SK-N-SH (cell line): ENCODE data around the gene EML5. TPM values are rescaled to one million over a fixed set of nuclear protein-coding genes. Genes with fewer than 3 reads are reported as not detected.
A peak's percentile ranks its signal among the peaks of the same experiment; 100 is the strongest.

ENCODE experiments used
- CTCF ChIA-PET: fragments of 300-600, 350-600 bp; formaldehyde crosslinking; extraction: SDS; loops from one replicate; lab custom pipeline; 2021; lab: Yijun Ruan, JAX
- POLR2A ChIA-PET: fragments of 350-600 bp; sonication (Branson Sonifier 250); formaldehyde crosslinking; extraction: SDS; loops from one replicate; lab custom pipeline; 2020; ENCODE audit warnings: antibody characterized with exemption, inconsistent platforms; lab: Yijun Ruan, JAX
- DNase-seq: peaks from one replicate; pipeline ENCODE4 v3.0.0; 2012
- H2AFZ ChIP-seq: fragments of 200-600 bp; sonication (generic); 2 replicates; pipeline ENCODE4 v1.8.1; 2016; ENCODE audit warnings: antibody characterized with exemption, mild to moderate bottlenecking, low read depth
- H3F3A ChIP-seq: fragments of 200-600 bp; sonication (generic); replicated peaks from 2 replicates; pipeline ENCODE3; 2016; ENCODE audit warnings: antibody characterized with exemption, mild to moderate bottlenecking; ENCODE audit not compliant: insufficient read depth
- H3K27ac ChIP-seq, 2 experiments: fragments of 200-500 bp in 1 of 2; fragments of 200-600 bp in 1 of 2; sonication (Bioruptor generic) in 1 of 2; sonication (generic), shearing (Covaris generic) in 1 of 2; 2 replicates each; pipeline versions ENCODE4 v1.5.1 to v1.6.1; 2014 to 2016; ENCODE audit warnings: low read depth in 2 of 2, inconsistent platforms in 1 of 2, low read length in 1 of 2, mild to moderate bottlenecking in 1 of 2, mixed read lengths in 1 of 2
- H3K27me3 ChIP-seq: fragments of 200-600 bp; sonication (generic), shearing (Covaris generic); 2 replicates; pipeline ENCODE4 v1.6.1; 2016; ENCODE audit warnings: mixed run types; ENCODE audit not compliant: insufficient read depth
- H3K36me3 ChIP-seq, 2 experiments: fragments of 200-500 bp in 1 of 2; fragments of 200-600 bp in 1 of 2; sonication (Bioruptor generic) in 1 of 2; sonication (generic) in 1 of 2; replicated peaks in 1 of 2; 2 replicates each; pipeline versions ENCODE3 to v1.5.1; 2014 to 2016; ENCODE audit warnings: low read length in 1 of 2, mild to moderate bottlenecking in 1 of 2; ENCODE audit not compliant: insufficient read depth in 2 of 2, control insufficient read depth in 1 of 2
- H3K4me1 ChIP-seq, 2 experiments: fragments of 200-500 bp in 1 of 2; fragments of 200-600 bp in 1 of 2; sonication (Bioruptor generic) in 1 of 2; sonication (generic), shearing (Covaris generic) in 1 of 2; 2 replicates each; pipeline versions ENCODE4 v1.5.1 to v1.6.1; 2014 to 2016; ENCODE audit warnings: low read depth in 1 of 2, low read length in 1 of 2, mixed run types in 1 of 2; ENCODE audit not compliant: insufficient read depth in 2 of 2, control insufficient read depth in 1 of 2
- H3K4me2 ChIP-seq: fragments of 200-600 bp; sonication (generic), shearing (Covaris generic); 2 replicates; pipeline ENCODE4 v1.6.1; 2017; ENCODE audit warnings: mixed run types
- H3K4me3 ChIP-seq, 2 experiments: fragments of 200-500 bp in 1 of 2; fragments of 200-600 bp in 1 of 2; sonication (Bioruptor generic) in 1 of 2; sonication (generic), shearing (Covaris generic) in 1 of 2; 2 replicates each; pipeline versions ENCODE4 v1.5.1 to v1.8.1; 2014 to 2016; ENCODE audit warnings: low read depth in 2 of 2, inconsistent platforms in 1 of 2, low read length in 1 of 2, mild to moderate bottlenecking in 1 of 2, mixed read lengths in 1 of 2, moderate library complexity in 1 of 2
- H3K79me2 ChIP-seq: fragments of 200-600 bp; sonication (generic); 2 replicates; pipeline ENCODE4 v1.8.1; 2017; ENCODE audit warnings: mild to moderate bottlenecking; ENCODE audit not compliant: insufficient read depth
- H3K9ac ChIP-seq: fragments of 200-600 bp; sonication (generic); 2 replicates; pipeline ENCODE4 v1.6.1; 2017; ENCODE audit warnings: mixed run types
- H3K9me2 ChIP-seq: fragments of 200-600 bp; sonication (generic); 2 replicates; pipeline ENCODE4 v1.6.1; 2017; ENCODE audit warnings: mixed run types
- H3K9me3 ChIP-seq: fragments of 200-600 bp; sonication (generic); 2 replicates; pipeline ENCODE4 v1.6.1; 2017; ENCODE audit warnings: mixed run types, mild to moderate bottlenecking, moderate library complexity
- H4K20me1 ChIP-seq: fragments of 200-600 bp; sonication (generic); 2 replicates; pipeline ENCODE4 v1.6.1; 2017; ENCODE audit warnings: mild to moderate bottlenecking, mixed run types; ENCODE audit not compliant: insufficient read depth
- FOXJ3 ChIP-seq: sonication (generic); formaldehyde crosslinking; IDR thresholded peaks from 2 replicates; pipeline ENCODE4 v1.5.1; 2020; ENCODE audit warnings: mild to moderate bottlenecking, missing genetic modification reagents
- IRF3 ChIP-seq: fragments of 150-350 bp; IDR thresholded peaks from 2 replicates; pipeline ENCODE4 v1.6.1; 2016; ENCODE audit warnings: mild to moderate bottlenecking, low read depth, low read length
- MAX ChIP-seq: IDR thresholded peaks from 2 replicates; pipeline ENCODE4 v1.4.0; 2012; ENCODE audit warnings: low read depth
- MXI1 ChIP-seq: IDR thresholded peaks from 2 replicates; pipeline ENCODE4 v1.6.1; 2012; ENCODE audit warnings: mild to moderate bottlenecking, low read depth, low read length, improper control_type of control experiment
- NFIC ChIP-seq: IDR thresholded peaks from 2 replicates; pipeline ENCODE4 v1.4.0; 2012; ENCODE audit warnings: borderline replicate concordance
- NRF1 ChIP-seq: IDR thresholded peaks from 2 replicates; pipeline ENCODE4 v1.6.1; 2012; ENCODE audit warnings: low read depth, mild to moderate bottlenecking, low read length
- RAD21 ChIP-seq: IDR thresholded peaks from 2 replicates; pipeline ENCODE4 v1.6.1; 2012; ENCODE audit warnings: mild to moderate bottlenecking, low read length
- REST ChIP-seq: IDR thresholded peaks from 2 replicates; pipeline ENCODE4 v1.6.1; 2012; ENCODE audit warnings: mild to moderate bottlenecking, low read depth, low read length, moderate library complexity
- RFX5 ChIP-seq: IDR thresholded peaks from 2 replicates; pipeline ENCODE4 v1.6.1; 2012; ENCODE audit warnings: mild to moderate bottlenecking, improper control_type of control experiment, low read length
- RXRA ChIP-seq: IDR thresholded peaks from 2 replicates; pipeline ENCODE4 v1.4.0; 2012; ENCODE audit warnings: low read depth, mild to moderate bottlenecking, borderline replicate concordance
- TAF1 ChIP-seq: IDR thresholded peaks from 2 replicates; pipeline ENCODE4 v1.6.1; 2012; ENCODE audit warnings: low read depth, mild to moderate bottlenecking, low read length, moderate library complexity, borderline replicate concordance
- TEAD4 ChIP-seq: IDR thresholded peaks from 2 replicates; pipeline ENCODE4 v1.4.0; 2012; ENCODE audit warnings: mild to moderate bottlenecking, borderline replicate concordance; ENCODE audit not compliant: insufficient read depth
- USF1 ChIP-seq: IDR thresholded peaks from 2 replicates; pipeline ENCODE4 v1.4.0; 2012; ENCODE audit warnings: low read depth, borderline replicate concordance
- YY1 ChIP-seq: IDR thresholded peaks from 2 replicates; pipeline ENCODE4 v1.4.0; 2012; ENCODE audit warnings: low read depth, mild to moderate bottlenecking
- ZBTB33 ChIP-seq: IDR thresholded peaks from 2 replicates; pipeline ENCODE4 v1.4.0; 2012; ENCODE audit warnings: low read depth, borderline replicate concordance
- WGBS: methylation state at CpG from one replicate; pipeline ENCODE4 v1.1.6; 2017; ENCODE audit warnings: low lambda C conversion rate; 5-methylcytosine and 5-hydroxymethylcytosine counted together
- polyA plus RNA-seq, 3 experiments: library from polyadenylated mRNA; depleted of rRNA; stranded (reverse); fragments of >200 nt; gene quantifications; 2 replicates each; pipeline ENCODE4 v1.2.3, GENCODE V29; 2012
- small RNA-seq, 7 experiments: library from RNA; depleted of rRNA; stranded (forward); fragments of <200 nt; gene quantifications; one replicate each; pipeline ENCODE3, GENCODE V24; 2012

EML5 gene
- polyA plus RNA-seq, 1 of the 3 experiments (the other 2 are of a cell fraction), result 0.23 TPM

GRCh38 chr14:88562532-88562830 lies 230.3 kb downstream of the EML5 start:
- 25% methylated on average over 5 of the region's 5 CpGs for whole genome bisulfite sequencing

More at GRCh38 chr14:88562532-88562830, 230.3 kb downstream of the EML5 start:
- TF ChIP-seq MXI1 (no peak), ZBTB33 (no peak), RFX5 (no peak), TEAD4 (no peak), MAX (no peak), REST (no peak), NFIC (no peak), FOXJ3 (no peak), IRF3 (no peak), RAD21 (no peak), YY1 (no peak), USF1 (no peak), RXRA (no peak), TAF1 (no peak), NRF1 (no peak)
- H3K79me2 ChIP-seq, result peaks cover 41% of the 10 kb centered on the region
- H3F3A ChIP-seq, result peaks cover 23% of the 10 kb centered on the region
- peaks cover 27% of the 10 kb centered on the region for H4K20me1 ChIP-seq
- H3K9me2 ChIP-seq, result no peaks in the 10 kb centered on the region
- H3K27me3 ChIP-seq, result no peaks in the 10 kb centered on the region
- no peak for DNase-seq
- H3K4me1 ChIP-seq, result peaks cover 0 to 15% of the 10 kb centered on the region in 2 experiments; a peak in 3 of 4 replicates
- peak overlapping the region; percentile 94 for H3K9ac ChIP-seq
- CTCF ChIA-PET, result interaction anchor here (1.5 kb wide), 1 partner anchor 10 kb away, joined by 4 read pairs; no protein-coding TSS in a partner anchor
- peak overlapping the region; percentile 80 for H2AFZ ChIP-seq
- POLR2A ChIA-PET, result no interaction called here
- no peak overlapping the region; a peak in 1 of 4 replicates for H3K27ac ChIP-seq
- no peaks in the 10 kb centered on the region for H3K9me3 ChIP-seq
- peak overlapping the region; percentile 81 to 96 for H3K4me3 ChIP-seq
- peak overlapping the region; percentile 95 for H3K4me2 ChIP-seq
- H3K36me3 ChIP-seq, result peaks cover 3 to 14% of the 10 kb centered on the region in 2 experiments

Small RNA genes within 50 kb of the gene (small RNA-seq; reads per million reads assigned to genes)
- gene RF00019 (0 reads per million in 7 experiments), gene RNU4-92P (0 reads per million in 7 experiments)

Other genes with a start within 250 kb of the EML5 start
- gene PTPN21, start 237.9 kb downstream of the EML5 start, polyA plus RNA-seq (2012; rRNA removed), result 5.6 and 6.5 TPM in 2 replicates
- 61.5 and 79.0 TPM in 2 replicates for gene ZC3H14, start 229.9 kb downstream of the EML5 start, polyA plus RNA-seq (2012; rRNA removed)
- 51.6 and 73.9 TPM in 2 replicates for gene TTC8, start 31.7 kb upstream of the EML5 start, polyA plus RNA-seq (2012; rRNA removed)